ENCODE measurements around the gene SLC23A3. TPM values are rescaled to one million over a fixed set of nuclear protein-coding genes. Genes with fewer than 3 reads are reported as not detected.

The SLC23A3 gene
- total RNA-seq, 1 experiment from 2014 or later: 0.59 TPM

GRCh38 chr2:219123356-219124135, 46.3 kb downstream of the SLC23A3 start:
- no peaks in the 10 kb centered on the region for H3K9me3 Mint-ChIP-seq
- TF ChIP-seq ZNF396 (CRISPR knock-in tag; IDR thresholded peaks at IDR 0.05; ENCODE audit: borderline replicate concordance) (no peak), SMAD3 (CRISPR knock-in tag; IDR thresholded peaks at IDR 0.05; ENCODE audit: borderline replicate concordance) (no peak), NFYB (CRISPR knock-in tag; conservative IDR thresholded peaks at IDR 0.05; ENCODE audit: low read depth) (no peak), CBFB (CRISPR knock-in tag; IDR thresholded peaks at IDR 0.05; ENCODE audit: low read depth) (no peak), ZNF317 (CRISPR knock-in tag; IDR thresholded peaks at IDR 0.05; ENCODE audit: borderline replicate concordance, low read depth) (no peak), NFATC4 (CRISPR knock-in tag; IDR thresholded peaks at IDR 0.05) (no peak), ZNF671 (CRISPR knock-in tag; IDR thresholded peaks at IDR 0.05) (no peak)
- POLR2A ChIA-PET: interaction anchor here (0.5 kb wide), 1 partner anchor 67 kb away, joined by 3 read pairs; no protein-coding TSS in a partner anchor
- peaks cover 20% of the 10 kb centered on the region for H3K4me1 Mint-ChIP-seq
- ATAC-seq (peak; percentile 54), DNase-seq (ENCODE audit: low spot score) (no peak)
- H3K4me3 Mint-ChIP-seq: no peak overlapping the region
- H3K27me3 Mint-ChIP-seq (ENCODE audit: low read depth): no peaks in the 10 kb centered on the region
- CTCF ChIA-PET: interaction anchor here (1.1 to 9.3 kb wide), 9 partner anchors 9 to 176 kb away, joined by 3 to 198 read pairs (median 17); partner anchors contain the start of gene IHH
- H3K36me3 Mint-ChIP-seq: no peaks in the 10 kb centered on the region
- H3K27ac Mint-ChIP-seq: 0 out of 2 replicates have a peak overlapping the region, but pooled peaks have one; percentile 6

DNA sequence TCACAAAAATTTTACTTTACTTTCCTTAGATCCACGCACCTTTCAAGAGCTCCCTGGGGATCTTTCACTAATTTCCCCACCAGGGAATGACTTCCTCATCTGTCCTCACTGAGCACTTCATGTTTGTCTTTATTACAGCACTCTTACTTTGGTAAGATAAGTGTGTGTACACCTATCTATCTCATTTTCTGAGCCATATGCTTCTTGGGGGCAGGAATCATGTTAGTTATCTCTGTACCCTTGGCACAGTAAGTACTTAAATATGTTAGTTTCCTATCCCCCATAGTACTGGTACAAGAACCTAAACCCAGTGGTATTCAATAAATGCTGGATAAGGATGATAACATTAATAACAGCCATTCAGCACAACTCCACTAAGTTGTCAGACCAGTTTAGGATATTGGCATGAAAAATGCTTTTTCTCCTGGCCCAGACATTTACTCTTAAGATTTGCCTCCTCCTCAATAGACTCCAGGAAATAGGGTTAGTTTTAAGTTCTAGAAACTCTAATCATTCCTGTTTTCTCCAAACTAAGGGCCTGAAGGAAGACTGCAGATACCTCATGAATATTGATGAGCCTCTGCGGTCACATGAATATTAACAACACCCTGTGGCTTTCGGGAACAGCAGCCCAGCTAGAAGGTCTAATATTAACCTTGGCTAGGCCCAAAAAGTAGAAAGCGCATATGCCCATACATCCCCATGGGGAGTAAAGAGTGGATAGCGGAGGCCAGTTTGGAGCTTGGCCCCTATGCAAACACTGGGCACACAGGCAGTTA, 47.4 kb downstream of the SLC23A3 start:
- H3K27ac Mint-ChIP-seq: no peak overlapping the region
- no peak for ATAC-seq
- H3K4me1 Mint-ChIP-seq: peaks cover 21% of the 10 kb centered on the region
- ChIA-PET POLR2A (no interaction called here), CTCF (interaction anchor here (1.0 to 9.3 kb wide), 8 partner anchors 10 to 120 kb away, joined by 3 to 198 read pairs (median 18); partner anchors contain the start of gene IHH)
- no peaks in the 10 kb centered on the region for H3K36me3 Mint-ChIP-seq
- no peak overlapping the region for H3K4me3 Mint-ChIP-seq
- no peaks in the 10 kb centered on the region for H3K27me3 Mint-ChIP-seq (ENCODE audit: low read depth)
- H3K9me3 Mint-ChIP-seq: no peaks in the 10 kb centered on the region
- DNase-seq (ENCODE audit: low spot score): no peak
- TF ChIP-seq CTCF (IDR thresholded peaks at IDR 0.05) (no peak), MAX (CRISPR knock-in tag; IDR thresholded peaks at IDR 0.05) (no peak), NR2C2 (CRISPR knock-in tag; IDR thresholded peaks at IDR 0.05) (no peak), E2F5 (CRISPR knock-in tag; IDR thresholded peaks at IDR 0.05) (no peak), NFYB (CRISPR knock-in tag; conservative IDR thresholded peaks at IDR 0.05; ENCODE audit: low read depth) (no peak), ZNF512 (CRISPR knock-in tag; IDR thresholded peaks at IDR 0.05; ENCODE audit: borderline replicate concordance) (no peak), AFF4 (CRISPR knock-in tag; IDR thresholded peaks at IDR 0.05; ENCODE audit: borderline replicate concordance) (no peak), ZNF317 (CRISPR knock-in tag; IDR thresholded peaks at IDR 0.05; ENCODE audit: borderline replicate concordance, low read depth) (no peak), GTF2I (CRISPR knock-in tag; conservative IDR thresholded peaks at IDR 0.05) (no peak), NFATC4 (CRISPR knock-in tag; IDR thresholded peaks at IDR 0.05) (no peak), ZNF138 (CRISPR knock-in tag; conservative IDR thresholded peaks at IDR 0.05) (no peak), NFE2L1 (CRISPR knock-in tag; IDR thresholded peaks at IDR 0.05) (no peak)
- TF ChIP-seq, protein P1, sequence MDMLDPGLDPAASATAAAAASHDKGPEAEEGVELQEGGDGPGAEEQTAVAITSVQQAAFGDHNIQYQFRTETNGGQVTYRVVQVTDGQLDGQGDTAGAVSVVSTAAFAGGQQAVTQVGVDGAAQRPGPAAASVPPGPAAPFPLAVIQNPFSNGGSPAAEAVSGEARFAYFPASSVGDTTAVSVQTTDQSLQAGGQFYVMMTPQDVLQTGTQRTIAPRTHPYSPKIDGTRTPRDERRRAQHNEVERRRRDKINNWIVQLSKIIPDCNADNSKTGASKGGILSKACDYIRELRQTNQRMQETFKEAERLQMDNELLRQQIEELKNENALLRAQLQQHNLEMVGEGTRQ (CRISPR knock-in tag; IDR thresholded peaks at IDR 0.05): no peak
